ENCODE data around the gene ZDHHC11.
"Not testable (repeated sequence)": the region's sequence is repeated elsewhere in the genome, so short reads cannot be mapped to it uniquely, and the experiment has no call there.

Gene ZDHHC11

DNA sequence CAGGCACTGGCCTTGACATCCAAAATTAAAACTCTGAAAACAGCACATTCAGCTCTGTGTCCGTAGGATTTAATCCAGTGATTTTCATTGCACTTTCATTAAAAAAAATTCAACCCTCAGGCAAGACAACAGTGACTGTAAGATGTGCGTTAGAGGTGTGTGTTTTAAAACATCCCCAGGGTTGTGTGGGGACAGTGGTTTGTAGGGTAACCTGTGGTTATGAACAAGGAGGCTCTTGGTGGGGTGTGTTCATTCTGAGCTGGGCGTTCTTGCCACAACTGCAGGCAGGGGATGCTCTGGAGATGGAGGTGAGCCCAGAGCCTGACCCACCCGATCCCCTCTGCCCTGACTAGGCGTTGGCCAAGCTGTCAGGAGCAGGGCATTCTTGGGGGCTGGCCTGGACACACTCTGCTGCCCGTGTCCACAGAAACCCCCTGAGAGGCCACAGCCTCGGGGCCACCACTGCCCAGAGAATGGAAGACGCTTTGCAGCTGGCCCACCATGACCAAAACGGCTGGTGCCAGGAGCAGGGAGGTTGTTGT, 103.4 kb downstream of the ZDHHC11 start:
- not testable (repeated sequence) for DNase-seq (ENCODE audit: low read depth, low spot score)

DNA sequence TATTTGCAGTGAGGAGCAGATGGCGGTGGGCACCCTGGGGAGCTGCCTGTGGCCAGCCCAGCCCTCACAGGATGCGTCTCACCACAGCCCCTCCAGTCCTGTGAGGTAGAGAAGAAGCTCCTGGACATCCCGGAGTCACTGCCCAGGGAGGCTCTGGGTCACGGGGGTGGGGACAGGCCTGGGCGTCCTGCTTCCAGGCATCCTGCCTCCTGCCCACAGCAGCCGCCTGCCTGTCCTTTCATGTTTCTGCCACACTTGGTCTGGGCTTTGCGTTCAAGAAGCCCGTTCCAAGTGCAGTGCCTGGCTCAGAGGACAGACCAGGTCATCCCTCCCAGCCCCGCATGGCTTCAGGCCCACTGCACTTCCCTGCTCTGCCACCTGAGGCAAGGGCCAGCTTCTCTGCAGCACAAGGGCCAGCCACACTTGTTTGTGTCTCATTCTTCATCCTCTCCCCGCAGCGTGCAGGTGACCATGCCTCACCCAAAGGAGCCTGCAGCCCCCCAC, 104.5 kb downstream of the ZDHHC11 start:
- DNase-seq (ENCODE audit: low read depth, low spot score) = no peak

Measured in brain pericyte (primary cell).